Breast epithelium (tissue), 3 donors: ENCODE results near the gene STAG1.

ENCODE experiments used
- CTCF ChIP-seq, 3 donors: fragments of 450-650 bp; IDR thresholded peaks; one replicate each; pipeline ENCODE4 v1.5.1; 2016 to 2017; ENCODE audit warnings: antibody characterized with exemption in 3 of 3, mild to moderate bottlenecking in 3 of 3, moderate library complexity in 3 of 3
- POLR2A ChIP-seq: fragments of 450-650 bp; IDR thresholded peaks from one replicate; pipeline ENCODE4 v1.6.1; 2016; ENCODE audit warnings: antibody characterized with exemption, mild to moderate bottlenecking, moderate library complexity

- no peak for TF ChIP-seq CTCF (IDR thresholded peaks at IDR 0.05)
- TF ChIP-seq POLR2A: no peak
Measured at GRCh38 chr3:136741063-136741462, 11.1 kb downstream of the STAG1 start.
